ENCODE data around the gene GNPDA1. TPM values are rescaled to one million over a fixed set of nuclear protein-coding genes. Genes with fewer than 3 reads are reported as not detected.
A peak's percentile ranks its signal among the peaks of the same experiment; 100 is the strongest.

Gene GNPDA1
- total and polyA plus RNA-seq, 9 of the 15 experiments (the other 6 are each of a cell fraction or from before 2014, with no cell fraction given), result 14.1 to 145 (median 52.2) TPM

- TF ChIP-seq MEF2A (IDR thresholded peaks at IDR 0.05; ENCODE audit: control insufficient read depth, low read depth, low read length), result no peak
- no peak; the same call in 1 of the 2 replicates for TF ChIP-seq MXI1 (IDR thresholded peaks at IDR 0.05; ENCODE audit: low read depth, low read length)
- TF ChIP-seq CHD1 (IDR thresholded peaks at IDR 0.05; ENCODE audit: low read length), result peak; percentile 91
- TF ChIP-seq ZNF165 (CRISPR knock-in tag; IDR thresholded peaks at IDR 0.05; ENCODE audit: borderline replicate concordance), result no peak
- no peak for TF ChIP-seq SRSF7 (optimal IDR thresholded peaks at IDR 0.05; ENCODE audit: low read depth, low read length)
- 0 out of 2 replicates have a peak, but pooled peaks have one; percentile 3 for TF ChIP-seq CGGBP1 (CRISPR knock-in tag; IDR thresholded peaks at IDR 0.05)
- TF ChIP-seq YY1 (IDR thresholded peaks at IDR 0.05; ENCODE audit: borderline replicate concordance in 1 of 3, control insufficient read depth in 1 of 3, extremely low read depth in 1 of 3, insufficient read depth in 3 of 3, insufficient read length in 1 of 3, insufficient replicate concordance in 2 of 3, low read depth in 1 of 3, low read length in 2 of 3), result peak in 2 of 3 experiments; percentile 82 to 83
- TF ChIP-seq SMAD3 (CRISPR knock-in tag; conservative IDR thresholded peaks at IDR 0.05), result 0 out of 2 replicates have a peak, but pooled peaks have one; percentile 51
- no peak for TF ChIP-seq ZNF766 (CRISPR knock-in tag; conservative IDR thresholded peaks at IDR 0.05)
- peak; percentile 34; the same call in 1 of the 2 replicates for TF ChIP-seq VEZF1 (CRISPR knock-in tag; IDR thresholded peaks at IDR 0.05)
- TF ChIP-seq IRF9 (tag; IDR thresholded peaks at IDR 0.05), result no peak
- TF ChIP-seq TBP (optimal IDR thresholded peaks at IDR 0.05; ENCODE audit: low read depth, low read length), result peak; percentile 82
- 0 out of 2 replicates have a peak, but pooled peaks have one; percentile 35 for TF ChIP-seq SRSF1 (IDR thresholded peaks at IDR 0.05; ENCODE audit: low read depth, low read length)
- peak; percentile 73; the same call in 1 of the 2 replicates for TF ChIP-seq ELF2 (CRISPR knock-in tag; IDR thresholded peaks at IDR 0.05)
- 0 out of 2 replicates have a peak, but pooled peaks have one; percentile 26 for TF ChIP-seq ZNF24 (IDR thresholded peaks at IDR 0.05)
- no peak for TF ChIP-seq SAFB (IDR thresholded peaks at IDR 0.05; ENCODE audit: borderline replicate concordance, low read depth, low read length)
- 0 out of 2 replicates have a peak, but pooled peaks have one; percentile 49 for TF ChIP-seq LCOR (CRISPR knock-in tag; IDR thresholded peaks at IDR 0.05)
- peak; percentile 46; the same call in 1 of the 2 replicates for TF ChIP-seq ZBTB49 (CRISPR knock-in tag; IDR thresholded peaks at IDR 0.05; ENCODE audit: borderline replicate concordance)
- TF ChIP-seq ZNF79 (CRISPR knock-in tag; IDR thresholded peaks at IDR 0.05; ENCODE audit: low read depth), result no peak
- TF ChIP-seq TBL1XR1 (IDR thresholded peaks at IDR 0.05; ENCODE audit: low read length in 2 of 2), result no peak
- peak; percentile 89 for TF ChIP-seq ETV1 (tag; conservative IDR thresholded peaks at IDR 0.05; ENCODE audit: low read depth)
- 0 out of 4 replicates have a peak, but pooled peaks have one; percentile 33 to 62 for TF ChIP-seq TEAD1 (CRISPR knock-in tag; IDR thresholded peaks at IDR 0.05)
Measured at GRCh38 chr5:141968914-141969608, 43.8 kb downstream of the GNPDA1 start, which contains the start of gene RNF14 (continued).
